GM21367 (cell line): ENCODE measurements around the gene LMOD1.
"Not testable (repeated sequence)": the region's sequence is repeated elsewhere in the genome, so short reads cannot be mapped to it uniquely, and the experiment has no call there.

Source experiments
- ATAC-seq: cut with Tn5 transposase; IDR thresholded peaks from one replicate; pipeline ENCODE4 v1.9.1; 2021; ENCODE audit not compliant: unreplicated experiment

The LMOD1 gene

DNA sequence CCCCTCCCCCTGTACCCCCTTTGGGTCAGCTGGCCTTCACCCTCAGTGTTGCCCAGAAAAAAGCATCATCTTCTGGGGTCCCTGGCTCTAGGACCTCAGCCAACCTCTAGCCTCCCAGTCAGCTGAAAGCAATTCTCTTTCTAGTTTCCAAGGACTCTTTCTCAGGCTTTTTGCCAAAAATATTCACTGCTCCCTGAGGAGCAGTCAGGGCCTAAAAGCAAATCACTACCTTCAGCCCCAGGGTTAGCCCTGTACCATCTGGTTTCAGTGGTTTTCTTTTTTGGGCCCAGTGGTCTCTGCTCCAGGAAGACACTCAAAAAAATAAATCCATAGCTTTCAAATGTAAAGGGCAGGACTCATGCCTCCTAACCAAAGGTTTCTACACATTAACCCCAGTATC lies 3.1 kb upstream of the LMOD1 start:
- ATAC-seq: no peak

DNA sequence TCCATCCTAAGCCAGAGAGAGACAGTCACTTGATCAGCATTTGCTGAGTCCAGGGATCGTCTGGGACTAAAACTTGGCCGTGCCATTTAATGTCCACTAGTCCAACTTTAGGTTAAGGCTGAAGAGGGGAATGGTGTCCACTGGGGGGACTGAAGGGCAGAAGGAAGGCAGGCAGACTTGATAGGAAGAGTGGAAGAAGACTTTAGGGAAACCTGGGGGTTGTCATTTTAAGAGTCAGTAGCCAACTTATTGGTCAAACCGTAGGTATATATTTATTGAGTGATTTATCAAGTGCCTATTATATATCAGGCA lies 1.3 kb upstream of the LMOD1 start:
- no peak for ATAC-seq

DNA sequence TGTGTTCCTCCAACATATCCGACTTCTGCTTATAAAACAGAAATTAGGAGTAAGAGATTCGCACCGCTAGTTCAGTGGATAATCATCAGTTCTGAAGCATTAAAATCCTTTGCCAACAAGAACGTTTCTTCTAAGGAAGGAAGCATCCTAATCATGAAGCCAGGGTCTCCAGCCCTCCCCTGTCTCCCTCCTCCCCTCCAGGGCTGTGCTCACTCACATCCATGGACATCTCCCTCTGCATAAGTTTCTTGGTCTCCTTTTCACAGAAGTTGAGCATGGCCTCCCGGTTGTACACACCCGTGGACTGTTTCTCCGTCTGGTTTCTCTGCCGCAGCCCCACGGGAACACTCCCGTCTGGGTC lies 505 bp downstream of the LMOD1 start:
- no peak for ATAC-seq

DNA sequence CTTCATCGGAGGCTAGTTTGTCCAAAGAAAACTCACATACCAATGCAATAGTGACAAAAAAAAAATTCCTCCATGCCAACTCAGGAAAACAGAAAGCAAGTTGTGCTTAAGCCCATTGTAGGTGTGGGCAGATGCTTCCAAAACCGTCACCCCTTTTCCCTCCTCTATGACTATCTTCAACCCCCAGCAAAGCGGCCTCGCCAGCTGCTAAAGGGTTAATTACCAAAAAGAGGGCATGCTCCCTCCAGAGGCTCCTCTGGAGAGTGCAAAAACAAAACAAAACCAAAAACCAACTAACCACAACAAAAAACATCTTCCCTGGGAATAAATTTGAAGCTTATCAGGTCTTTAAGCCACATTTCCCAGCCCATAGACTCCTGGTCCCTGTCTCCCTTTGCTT lies 1.2 kb downstream of the LMOD1 start:
- ATAC-seq: no peak

DNA sequence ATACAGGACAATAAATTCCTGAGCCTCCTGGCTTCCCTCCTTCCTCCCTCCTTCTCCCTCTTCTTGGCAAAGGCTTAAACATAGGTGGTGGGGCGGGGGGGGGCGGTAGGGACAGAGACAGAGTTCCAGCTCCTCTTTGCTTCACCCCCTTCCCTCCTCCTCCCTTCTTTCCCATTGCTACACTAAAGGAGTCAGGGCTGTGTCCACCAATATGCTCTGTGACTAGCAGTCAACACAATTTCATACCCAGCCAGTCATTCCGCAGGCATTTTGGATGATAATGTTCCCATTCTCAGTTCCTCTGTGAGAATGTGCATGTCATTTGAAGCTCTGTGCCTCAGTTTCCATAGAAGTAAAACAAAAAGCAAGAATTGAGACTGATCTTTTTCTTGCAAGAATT lies 1.7 kb downstream of the LMOD1 start:
- ATAC-seq: no peak

DNA sequence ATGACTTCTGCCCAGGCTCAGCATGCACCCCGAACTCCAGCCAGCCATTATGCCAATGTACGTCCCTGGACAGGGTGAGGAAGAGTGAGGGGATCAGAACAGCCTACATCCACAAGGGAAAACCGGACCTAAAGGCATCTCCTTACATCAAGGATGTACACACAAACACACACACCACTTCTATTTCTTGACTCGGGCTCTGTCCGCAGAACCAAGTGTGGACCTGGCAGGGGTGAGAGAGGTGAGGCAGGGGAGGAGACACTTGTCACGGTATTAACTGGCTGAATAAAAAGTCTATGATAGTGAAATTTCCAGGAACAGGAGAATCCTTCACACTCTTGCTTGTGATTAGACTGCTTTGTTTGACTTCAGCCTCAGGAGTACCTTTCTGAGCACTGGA lies 2.3 kb downstream of the LMOD1 start:
- no peak for ATAC-seq

DNA sequence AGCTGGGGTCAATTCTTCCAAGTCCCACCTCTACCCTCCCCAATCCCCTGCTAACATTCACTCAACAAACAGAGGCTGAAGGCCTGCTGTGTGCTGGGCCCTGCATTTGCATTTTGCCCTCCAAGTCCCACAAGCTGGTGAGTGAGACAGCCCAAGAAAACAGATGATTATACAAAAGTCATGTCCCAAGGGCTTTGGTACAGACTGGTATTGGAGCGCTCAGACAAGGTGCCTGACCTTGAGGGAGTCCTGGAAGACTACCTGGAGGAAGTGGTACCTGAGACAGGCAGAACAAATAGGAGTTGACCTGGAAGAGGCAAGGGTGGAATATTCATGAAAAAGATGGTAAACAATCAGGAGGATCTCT lies 4.2 kb downstream of the LMOD1 start:
- no peak for ATAC-seq

DNA sequence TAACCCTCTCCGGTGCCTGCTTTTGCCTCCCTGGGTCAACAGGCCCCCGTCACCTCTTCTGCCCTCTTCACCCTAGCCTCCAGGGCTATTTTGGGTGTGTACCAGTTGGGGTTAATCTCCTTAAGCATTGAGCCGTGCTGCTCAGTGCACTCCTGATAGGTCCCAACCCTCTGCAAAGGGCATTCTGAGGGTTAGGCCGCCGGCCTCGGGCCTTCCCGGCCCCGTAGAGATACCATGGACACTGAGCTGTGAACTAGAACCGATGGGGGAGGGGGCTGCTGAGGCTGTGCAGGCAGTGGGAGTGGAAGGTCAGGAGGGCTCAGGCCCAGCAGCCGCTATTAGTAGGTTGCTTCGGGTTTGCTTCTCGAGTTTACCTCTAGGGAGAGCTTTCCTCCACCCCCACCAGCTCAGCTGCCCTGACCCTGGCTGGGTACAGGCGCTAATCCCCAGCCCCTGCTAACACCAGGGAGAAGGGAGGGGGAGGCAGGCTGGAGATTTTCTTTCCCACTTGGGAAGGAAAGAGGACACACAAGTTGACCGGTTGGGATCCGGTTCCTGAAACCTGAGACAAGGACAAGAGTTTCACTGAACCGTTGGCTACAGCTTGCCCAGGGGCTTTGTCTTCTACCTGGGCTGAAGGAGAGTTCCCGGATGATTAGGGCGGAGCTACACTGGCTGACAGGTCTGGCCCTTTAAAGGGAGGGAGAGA lies 4.8 kb downstream of the LMOD1 start:
- ATAC-seq: no peak

DNA sequence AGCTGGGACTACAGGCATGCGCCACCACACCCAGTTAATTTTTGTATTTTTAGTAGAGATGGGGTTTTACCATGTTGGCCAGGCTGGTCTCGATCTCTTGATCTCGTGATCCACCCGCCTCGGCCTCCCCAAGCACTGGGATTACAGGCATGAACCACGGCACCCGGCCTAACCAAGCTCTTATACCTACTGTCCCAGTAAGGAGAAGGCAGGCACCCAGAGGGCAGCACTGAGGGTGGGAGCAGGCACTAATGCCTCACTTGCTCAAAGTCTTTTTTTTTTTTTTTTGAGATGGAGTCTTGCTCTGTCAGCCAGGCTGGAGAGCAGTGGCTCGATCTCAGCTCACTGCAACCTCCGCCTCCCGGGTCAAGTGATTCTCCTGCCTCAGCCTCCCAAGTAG lies 6.0 kb downstream of the LMOD1 start:
- ATAC-seq: not testable (repeated sequence)

DNA sequence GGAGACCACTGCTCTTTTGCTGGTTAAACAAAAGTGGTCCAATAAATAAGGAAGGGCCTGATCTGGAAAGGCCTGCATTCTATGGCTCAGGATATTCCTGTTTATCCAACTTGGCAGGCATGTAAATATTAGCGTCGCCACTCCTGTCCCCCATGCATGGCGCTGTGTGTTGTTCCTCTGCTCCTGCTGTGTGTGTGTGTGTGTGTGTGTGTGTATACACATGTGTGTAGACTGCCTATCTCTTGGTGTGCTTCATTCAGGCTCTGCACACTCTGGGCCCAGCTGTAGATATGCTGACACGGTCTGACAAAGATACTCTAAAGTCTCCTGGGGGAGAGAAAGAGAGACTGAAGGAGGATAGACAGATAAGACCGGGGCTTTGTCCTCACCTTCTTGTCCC lies 6.8 kb downstream of the LMOD1 start:
- ATAC-seq: no peak

DNA sequence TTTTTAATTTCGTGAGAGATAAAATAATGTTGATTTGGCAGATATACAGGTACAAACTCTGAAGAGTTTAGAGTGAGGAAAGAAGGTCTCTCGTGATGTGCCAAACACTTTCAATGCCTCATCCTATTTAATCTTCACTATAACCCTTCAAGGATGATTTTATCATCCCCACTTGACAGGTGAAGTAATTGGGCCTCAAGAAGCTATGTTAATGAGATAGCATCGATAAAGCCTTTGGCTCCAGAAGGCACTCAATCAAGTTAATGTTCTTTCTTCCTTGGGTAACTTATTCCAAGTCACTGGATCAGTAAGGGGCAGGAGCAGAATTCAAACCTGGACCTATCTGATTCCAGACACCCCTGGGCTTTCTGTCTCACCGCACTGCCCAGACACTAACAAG lies 7.2 kb downstream of the LMOD1 start:
- no peak for ATAC-seq

DNA sequence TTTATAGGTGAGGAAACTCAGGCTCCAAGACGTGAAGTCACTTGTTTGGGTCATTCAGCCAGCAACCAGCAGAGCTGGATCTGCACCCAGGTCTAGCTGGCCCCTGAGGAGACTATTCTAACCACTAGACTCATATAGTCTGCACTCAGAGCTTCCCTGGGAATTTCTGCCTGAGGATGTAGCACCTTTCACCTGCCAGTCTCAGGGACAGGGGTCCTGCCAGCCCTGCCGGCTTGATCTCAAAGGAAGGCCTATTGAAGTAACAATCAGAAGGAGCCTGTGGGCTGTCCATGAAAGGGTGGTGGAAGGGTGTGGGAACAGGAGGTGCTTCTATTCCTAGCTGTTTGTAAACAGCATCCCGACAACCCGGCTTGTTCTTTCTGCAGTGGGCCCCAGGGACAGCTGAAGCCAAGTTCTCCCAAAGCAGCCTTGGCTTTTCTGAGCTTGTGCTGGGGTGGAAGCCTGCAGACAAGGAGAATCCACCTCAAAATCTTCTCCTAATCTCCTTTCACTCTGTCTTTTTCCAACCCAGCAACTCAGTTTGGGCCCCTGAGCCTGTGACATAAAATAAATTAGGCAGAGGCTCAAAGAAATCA lies 7.8 kb downstream of the LMOD1 start:
- ATAC-seq: no peak

DNA sequence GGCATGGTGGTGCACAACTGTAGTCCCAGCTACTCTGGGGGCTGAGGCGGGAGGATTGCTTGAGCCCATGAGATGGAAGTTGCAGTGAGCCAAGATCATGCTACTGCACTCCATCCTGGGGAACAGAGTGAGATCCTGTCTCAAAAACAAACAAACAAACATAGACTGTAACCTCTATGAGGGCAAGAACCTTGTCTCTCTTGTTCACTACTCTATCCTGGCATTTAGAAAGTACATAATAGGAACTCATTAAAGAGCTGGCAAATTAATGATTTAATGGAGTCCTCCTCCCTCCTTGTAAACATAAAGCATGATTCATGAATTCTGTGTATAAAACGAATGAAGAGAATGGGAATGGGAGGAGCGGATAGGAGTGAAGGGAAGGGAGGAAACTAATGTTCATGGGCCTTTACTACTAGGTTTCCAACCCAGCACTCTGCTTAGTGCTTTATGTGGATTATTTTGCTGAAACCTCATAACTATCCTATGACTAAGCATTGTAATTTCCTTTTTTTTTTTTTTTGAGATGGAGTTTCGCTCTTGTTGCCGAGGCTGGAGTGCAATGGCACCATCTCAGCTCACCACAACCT lies 8.6 kb downstream of the LMOD1 start:
- ATAC-seq: no peak

DNA sequence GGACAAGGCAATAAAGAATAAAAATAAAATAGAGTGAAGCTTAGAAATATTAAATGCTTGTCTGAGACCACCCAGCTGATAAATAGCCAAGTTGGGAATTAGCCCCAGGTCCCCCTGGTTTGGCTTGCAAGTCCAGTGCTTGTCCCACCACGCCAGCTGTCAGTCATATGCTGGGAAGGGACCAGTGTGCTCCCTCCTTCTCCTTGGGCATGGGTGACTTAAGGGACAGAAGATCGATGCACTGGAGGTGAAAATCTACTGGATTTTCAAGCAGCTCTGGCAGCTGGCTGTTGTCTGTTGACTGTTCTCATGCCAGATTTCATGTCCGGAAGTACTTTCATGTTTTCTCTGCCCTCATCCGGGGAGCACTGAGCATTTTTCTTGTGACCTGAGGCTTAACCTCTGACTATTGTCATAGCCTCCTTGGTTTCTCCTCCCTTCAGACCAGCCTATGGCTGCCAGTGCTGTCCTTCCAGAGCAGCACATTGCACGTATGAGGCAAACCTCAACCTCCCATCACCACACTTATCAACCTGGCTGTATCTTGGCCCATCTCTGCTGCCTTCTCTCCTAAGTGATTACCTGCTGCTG lies 12.4 kb downstream of the LMOD1 start:
- ATAC-seq: no peak

DNA sequence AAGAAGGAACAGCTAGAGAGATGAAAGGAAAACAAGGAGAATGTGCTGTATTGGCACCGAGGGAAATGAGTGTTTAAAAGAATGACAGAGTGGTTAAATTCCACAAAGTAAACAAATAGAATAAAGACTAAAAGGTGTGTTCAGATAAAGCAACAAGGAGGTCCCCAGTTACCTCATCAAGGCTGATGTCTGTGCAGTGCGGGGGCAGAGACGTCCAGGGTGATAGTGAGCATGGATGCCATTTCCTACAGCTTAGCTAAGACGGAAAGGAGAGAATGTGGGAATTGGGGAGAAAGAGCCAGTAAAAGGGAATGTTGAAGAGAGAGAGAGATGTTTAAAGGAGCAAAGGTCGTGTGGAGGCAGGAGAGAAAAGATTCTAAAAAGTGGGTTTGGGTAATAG lies 15.5 kb downstream of the LMOD1 start:
- ATAC-seq: no peak

DNA sequence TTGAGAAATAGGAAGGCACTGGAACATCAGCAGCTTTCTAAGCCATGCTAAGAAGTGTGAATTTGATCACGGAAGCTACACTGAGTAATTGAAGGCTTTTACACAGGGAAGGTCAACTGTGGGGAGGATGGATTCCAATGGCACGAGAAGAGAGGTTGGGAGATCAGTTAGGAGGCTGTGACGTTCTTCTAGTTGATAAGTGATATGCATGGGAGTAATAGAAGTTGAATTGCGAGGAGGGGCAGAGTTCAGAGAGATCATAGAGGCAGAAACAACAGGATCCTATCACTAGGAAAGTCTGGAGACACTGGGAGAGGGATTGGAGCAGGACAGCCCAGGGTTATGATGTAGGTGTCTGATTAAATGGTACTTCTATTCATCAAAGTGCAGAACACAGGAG lies 16.2 kb downstream of the LMOD1 start:
- ATAC-seq: no peak

DNA sequence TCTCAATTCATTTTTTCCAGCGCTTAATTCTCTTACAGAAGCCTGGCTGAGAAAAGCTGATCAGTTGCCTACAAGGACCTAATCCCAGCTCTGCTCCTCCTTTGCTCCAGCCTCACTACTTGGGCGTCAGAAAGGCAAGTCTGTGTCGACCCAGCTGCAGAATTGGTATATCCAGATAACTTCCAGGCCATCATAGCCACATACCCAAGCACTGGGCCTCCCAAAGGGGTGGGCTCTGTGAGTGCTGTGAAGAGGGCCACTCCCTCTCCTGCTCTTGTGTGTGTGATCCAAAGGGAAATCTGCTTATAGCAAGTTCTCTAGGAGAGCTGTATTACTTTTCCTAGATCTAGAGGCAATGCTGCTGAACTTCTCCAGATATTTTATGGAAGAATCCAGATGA lies 18.1 kb downstream of the LMOD1 start:
- ATAC-seq: no peak

DNA sequence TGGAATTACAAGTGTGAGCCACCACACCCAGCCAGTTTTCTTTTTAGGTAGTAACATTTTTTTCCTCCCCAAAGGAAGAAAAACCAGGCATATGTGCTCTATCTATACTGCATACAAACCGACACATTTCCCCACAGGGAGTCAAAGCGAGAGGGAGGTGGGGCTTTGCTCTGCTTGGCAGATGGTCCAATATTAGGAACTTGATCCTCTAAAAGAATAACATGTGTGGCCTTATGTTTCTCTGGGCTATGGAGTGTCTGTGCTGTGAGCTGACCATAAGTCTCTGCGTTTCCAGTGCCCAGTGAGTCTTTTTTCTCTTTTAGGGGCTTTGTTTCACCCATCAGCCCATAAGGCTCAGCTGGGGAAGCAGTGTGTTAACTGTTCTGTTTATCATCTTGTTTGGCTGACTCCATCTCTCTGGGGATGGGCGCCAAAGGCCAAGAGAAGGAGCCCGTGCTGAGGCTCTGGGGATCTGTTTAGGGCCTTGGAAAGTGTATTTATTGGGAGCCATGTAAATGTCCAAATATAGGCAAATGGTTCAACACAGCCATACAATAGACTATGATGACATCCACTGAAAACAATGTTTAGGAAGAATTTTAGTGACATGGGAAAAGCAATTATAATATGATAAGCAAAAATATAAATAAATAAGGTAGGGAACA lies 20.2 kb downstream of the LMOD1 start:
- no peak for ATAC-seq

DNA sequence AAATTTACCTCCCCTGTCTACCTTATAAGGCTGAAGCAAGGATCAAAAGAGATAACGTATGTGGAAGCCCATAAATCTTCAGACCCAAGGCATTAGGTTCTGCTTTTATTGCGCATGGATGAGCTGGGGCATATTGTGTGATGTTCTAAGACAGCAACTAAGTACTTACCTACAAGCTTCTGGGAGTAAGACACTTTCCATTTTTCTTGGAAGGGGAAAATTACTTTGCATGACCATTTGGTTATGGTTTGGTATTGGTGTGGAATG lies 21.1 kb downstream of the LMOD1 start:
- ATAC-seq: no peak

DNA sequence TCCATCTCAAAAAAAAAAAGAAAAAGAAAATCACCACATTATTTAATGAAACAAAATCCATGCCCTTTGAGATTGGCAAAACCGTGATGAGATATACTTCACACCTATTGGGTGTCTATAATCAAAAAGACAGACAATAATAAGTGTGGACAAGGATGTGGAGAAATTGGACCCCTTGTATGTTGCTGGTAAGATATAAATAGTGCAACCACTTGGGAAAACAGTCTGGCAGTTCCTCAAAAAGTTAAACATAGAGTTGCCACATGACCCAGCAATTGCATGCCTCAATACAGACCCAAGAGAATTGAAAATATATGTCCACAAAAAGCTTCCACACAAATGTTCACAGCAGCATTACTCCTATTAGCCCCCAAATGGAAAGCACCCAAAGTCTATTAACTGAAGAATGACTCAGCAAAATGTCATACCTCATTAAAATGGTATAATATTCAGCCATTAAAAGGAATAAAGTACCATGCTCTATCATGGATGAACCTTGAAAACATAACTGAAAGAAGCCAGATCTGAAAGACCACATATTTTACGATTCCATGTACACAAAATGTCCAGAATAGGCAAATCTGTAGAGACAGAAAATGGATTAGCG lies 24.3 kb downstream of the LMOD1 start:
- no peak for ATAC-seq

DNA sequence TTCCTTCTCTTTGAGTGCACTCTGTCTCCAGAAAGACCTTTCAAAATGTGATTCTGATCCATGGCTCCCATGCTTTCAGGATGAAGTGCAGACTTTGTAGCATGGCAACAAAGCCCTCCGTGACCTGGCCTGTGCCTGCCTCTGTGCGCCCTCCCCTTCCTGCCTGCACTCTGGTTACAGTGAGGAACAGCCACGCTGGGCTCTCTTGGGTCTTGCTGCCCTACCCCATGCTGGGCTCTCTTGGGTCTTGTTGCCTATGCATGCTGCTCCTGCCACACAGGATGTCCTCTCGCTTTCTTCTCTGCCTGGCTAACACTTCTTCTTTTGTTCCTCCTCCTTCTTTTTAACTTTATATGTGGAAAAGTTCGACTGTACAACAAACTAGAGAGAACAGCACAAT lies 28.0 kb downstream of the LMOD1 start:
- ATAC-seq: no peak
